ES-I3 (cell line): ENCODE measurements around the gene PRR14L.
"Not testable (repeated sequence)": the region's sequence is repeated elsewhere in the genome, so short reads cannot be mapped to it uniquely, and the experiment has no call there.

ENCODE experiments used
- H3K36me3 ChIP-seq: 2 replicates; pipeline ENCODE4 v1.6.1; 2013; ENCODE audit warnings: mild to moderate bottlenecking, low read length, control low read depth, moderate library complexity; ENCODE audit not compliant: insufficient read depth
- H3K4me1 ChIP-seq: 2 replicates; pipeline ENCODE4 v1.6.1; 2013; ENCODE audit warnings: mild to moderate bottlenecking, control low read depth, low read length; ENCODE audit not compliant: insufficient read depth
- H3K9ac ChIP-seq: 2 replicates; pipeline ENCODE4 v1.6.1; 2013; ENCODE audit warnings: low read depth, mild to moderate bottlenecking, low read length, moderate library complexity
- H3K9me3 ChIP-seq: 2 replicates; pipeline ENCODE4 v1.6.1; 2013; ENCODE audit warnings: mild to moderate bottlenecking, low read length, moderate library complexity; ENCODE audit not compliant: control insufficient read depth, insufficient read depth

The PRR14L gene

DNA sequence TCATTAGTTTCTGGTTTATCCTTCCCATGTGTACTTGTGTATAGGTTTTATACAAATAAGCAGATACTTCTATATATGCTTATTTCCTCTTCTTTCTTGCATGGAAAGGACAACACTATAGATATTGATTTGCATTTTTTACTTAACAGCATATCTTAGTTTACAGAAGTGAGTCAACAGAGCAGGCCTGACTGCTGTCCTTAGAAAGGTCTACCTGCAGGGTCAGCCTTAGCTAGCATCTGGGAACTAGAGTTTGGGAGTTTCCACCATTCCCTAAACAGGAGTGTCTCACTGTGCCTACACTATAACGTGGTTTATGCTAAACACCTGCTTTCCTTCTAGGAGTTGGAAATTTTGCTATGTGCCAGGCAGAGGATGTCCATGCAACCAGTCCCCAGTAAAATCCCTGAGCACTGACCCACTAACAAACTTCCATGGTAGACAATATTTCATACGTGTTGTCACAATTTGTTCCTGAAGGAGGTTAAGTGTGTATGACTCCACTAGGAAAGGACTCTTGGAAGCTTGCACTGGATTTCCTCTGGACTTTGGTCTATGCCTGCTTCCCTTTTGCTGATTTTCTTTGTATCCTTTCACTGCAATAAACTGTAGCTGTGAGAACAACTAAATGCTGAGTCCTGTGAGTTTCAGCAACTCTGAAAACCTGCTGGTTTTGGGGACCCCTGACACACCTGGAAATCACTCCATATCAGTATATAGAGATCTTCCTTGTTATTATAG is 17.7 kb downstream of the PRR14L start:
- no peak overlapping the region for H3K9ac ChIP-seq
- H3K4me1 ChIP-seq = no peaks in the 10 kb centered on the region; the same call in 1 of the 2 replicates
- no peaks in the 10 kb centered on the region for H3K9me3 ChIP-seq
- no peaks in the 10 kb centered on the region; the same call in 1 of the 2 replicates for H3K36me3 ChIP-seq

DNA sequence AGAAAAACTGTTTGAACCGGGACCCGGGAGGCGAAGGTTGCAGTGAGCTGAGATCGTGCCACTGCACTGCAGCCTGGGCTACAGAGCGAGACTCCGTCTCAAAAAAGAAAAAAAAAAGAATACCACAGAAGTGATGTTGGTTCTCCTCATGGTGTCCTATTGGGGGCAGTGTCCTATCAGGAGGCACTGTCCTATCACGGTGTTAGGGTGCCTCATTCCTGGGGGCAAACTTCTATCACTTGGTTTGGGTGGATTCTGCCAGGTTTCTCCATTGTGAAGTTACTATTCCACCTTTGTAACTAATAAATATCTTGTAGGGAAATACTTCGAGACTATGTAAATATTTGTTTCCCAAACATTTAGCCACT is 19.6 kb downstream of the PRR14L start:
- Histone ChIP-seq H3K36me3 (peaks cover 4% of the 10 kb centered on the region; the same call in 1 of the 2 replicates), H3K9me3 (no peaks in the 10 kb centered on the region), H3K9ac (no peak overlapping the region), H3K4me1 (no peaks in the 10 kb centered on the region; the same call in 1 of the 2 replicates)

DNA sequence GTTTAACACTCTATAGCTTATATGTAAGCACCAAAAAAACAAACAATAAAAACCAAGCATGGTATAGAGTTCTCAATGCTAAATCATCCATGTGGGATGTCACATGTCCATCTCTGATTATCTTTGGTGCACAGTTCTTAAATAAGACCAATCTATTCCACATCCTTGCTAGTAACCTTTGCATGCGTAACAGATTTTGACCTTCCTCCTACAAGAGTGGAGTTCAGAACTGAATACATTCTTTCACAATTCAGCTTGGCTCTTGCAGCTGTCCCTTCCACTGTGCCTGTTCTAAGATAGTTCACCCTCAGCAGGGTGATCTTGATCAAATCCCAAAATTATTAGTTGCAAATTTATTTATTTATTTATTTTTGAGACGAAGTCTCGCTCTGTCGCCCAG is 21.1 kb downstream of the PRR14L start:
- peaks cover 10% of the 10 kb centered on the region for H3K36me3 ChIP-seq
- no peaks in the 10 kb centered on the region for H3K4me1 ChIP-seq
- H3K9me3 ChIP-seq = no peaks in the 10 kb centered on the region
- H3K9ac ChIP-seq = no peak overlapping the region

DNA sequence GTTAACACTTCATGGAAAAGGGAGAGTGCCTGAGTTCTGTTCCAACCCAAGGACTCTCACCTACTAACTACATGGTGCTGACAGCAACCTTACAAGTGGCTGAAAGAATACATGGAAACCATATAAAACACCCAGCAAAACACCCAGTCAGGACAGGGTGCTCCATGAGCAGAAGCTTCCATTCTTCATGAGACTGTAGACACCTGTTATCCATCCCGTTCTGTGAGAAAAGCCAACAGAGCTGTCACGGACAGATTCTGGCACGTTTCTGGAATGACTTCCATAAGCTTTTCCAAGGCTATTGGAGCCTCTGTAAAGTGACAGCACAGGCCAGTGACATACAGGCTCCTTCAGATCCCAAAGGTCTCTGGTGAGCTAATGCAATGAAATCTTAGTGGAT is 23.2 kb downstream of the PRR14L start:
- no peaks in the 10 kb centered on the region for H3K9me3 ChIP-seq
- H3K36me3 ChIP-seq = peaks cover 21% of the 10 kb centered on the region
- no peaks in the 10 kb centered on the region for H3K4me1 ChIP-seq
- H3K9ac ChIP-seq = no peak overlapping the region

DNA sequence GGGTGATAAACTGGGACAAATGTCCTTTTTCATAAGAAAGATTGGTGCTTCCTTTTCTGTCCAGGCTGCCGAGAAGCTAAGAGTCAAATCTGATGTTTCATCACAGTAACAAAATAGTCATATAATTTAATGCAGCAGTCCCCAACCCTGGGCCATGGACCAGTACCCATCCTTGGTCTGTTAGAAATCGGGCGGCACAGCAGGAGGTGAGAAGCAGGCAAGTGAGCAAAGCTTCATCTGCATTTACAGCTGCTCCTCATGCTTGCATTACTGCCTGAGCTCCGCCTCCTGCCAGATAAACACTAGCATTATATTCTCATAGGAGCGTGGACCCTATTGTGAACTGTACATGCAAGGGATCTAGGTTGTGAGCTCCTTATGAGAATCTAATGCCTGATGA is 26.2 kb downstream of the PRR14L start:
- no peaks in the 10 kb centered on the region for H3K9me3 ChIP-seq
- peaks cover 24% of the 10 kb centered on the region for H3K36me3 ChIP-seq
- no peak overlapping the region for H3K9ac ChIP-seq
- no peaks in the 10 kb centered on the region for H3K4me1 ChIP-seq

DNA sequence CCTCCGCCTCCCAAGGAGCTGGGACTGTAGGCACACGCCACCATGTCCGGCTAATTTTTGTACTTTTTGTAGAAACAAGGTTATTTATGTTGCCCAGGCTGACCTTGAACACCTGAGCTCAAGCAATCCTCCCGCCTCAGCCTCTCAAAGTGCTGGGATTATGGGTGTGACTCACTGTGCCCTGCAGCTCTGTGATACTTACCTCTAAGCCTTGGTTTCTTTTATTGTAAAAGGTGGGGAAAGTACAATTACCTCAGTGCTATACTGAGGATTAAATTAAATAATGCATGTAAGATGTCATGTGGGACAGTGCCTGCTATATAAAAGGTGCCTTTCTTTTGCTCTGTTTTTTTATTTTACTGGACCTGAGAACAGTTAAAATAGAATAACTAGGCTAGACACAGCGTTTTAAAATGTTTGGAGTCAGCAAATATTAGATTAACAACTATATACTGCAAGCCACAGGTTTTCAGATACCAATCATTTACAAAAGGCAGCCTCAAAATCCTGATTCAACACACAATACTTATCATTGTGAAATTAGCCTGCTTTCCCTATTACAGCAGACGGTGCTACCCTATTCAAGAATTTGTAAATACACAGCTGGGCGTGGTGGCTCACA is 30.0 kb downstream of the PRR14L start:
- Histone ChIP-seq H3K36me3 (peaks cover 40% of the 10 kb centered on the region), H3K9ac (no peak overlapping the region), H3K4me1 (no peaks in the 10 kb centered on the region), H3K9me3 (no peaks in the 10 kb centered on the region)

DNA sequence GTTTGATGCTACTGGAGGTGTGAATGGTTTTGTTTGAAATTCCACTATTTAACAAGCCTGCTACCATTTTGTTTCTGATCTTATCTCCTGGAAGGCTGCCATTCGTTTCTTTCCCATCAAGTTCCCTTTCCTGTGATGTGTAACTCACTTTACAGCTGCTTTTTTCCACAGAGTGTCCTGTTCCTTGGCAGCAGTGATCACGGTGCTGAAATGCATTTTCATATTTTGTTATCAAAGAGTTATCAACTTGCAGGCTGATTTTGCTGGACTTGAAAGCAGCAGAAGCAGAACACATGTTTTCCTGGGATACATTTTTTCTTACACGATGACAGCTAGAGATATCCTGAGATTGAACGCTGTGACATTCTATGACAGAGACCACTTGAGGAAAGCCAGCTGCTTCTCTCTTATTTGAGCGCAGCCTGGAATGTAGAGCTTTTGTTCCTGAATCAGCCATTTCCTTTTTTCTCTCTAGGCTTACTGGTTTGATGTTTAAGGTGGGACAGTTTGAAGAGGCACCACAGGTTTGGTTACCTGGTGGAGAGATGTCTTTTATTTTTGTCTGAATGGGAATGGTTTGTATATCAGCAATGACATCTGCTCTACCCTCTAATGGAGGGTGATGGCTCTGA is 34.7 kb downstream of the PRR14L start:
- Histone ChIP-seq H3K9me3 (no peaks in the 10 kb centered on the region), H3K9ac (no peak overlapping the region), H3K4me1 (no peaks in the 10 kb centered on the region), H3K36me3 (peaks cover 37% of the 10 kb centered on the region)

DNA sequence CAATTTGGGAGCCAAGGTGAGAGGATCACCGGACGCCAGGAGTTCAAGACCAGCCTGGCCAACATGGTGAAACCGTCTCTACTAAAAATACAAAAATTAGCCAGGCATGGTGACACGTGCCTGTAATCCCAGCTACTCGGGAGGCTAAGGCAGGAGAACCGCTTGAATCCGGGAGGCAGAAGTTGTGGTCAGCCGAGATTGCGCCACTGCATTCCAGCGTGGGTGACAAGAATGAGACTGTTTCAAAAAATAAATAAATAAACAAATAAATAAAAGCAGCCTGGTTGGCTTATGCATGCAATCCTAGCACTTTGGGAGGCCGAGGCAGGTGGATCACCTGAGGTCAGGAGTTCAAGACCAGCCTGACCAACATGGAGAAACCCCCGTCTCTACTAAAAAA is 38.7 kb downstream of the PRR14L start:
- not testable (repeated sequence) for H3K4me1 ChIP-seq, H3K9ac ChIP-seq, H3K9me3 ChIP-seq
- H3K36me3 ChIP-seq = peaks cover 26% of the 10 kb centered on the region

DNA sequence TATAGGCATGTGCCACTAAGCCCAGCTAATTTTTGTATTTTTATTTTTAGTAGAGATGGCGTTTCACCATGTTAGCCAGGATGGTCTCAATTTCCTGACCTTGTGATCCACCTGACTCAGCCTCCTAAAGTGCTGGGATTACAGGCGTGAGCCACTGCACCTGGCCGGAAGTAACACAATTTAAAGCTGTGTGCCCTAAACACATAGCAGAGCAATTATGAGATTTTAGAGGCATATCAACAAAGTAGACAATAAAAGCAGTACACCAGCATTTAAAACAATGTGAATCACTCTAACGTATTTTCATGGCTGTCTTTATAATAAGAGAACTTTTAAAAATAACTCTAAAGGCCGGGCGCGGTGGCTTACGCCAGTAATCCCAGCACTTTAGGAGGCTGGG is 42.4 kb downstream of the PRR14L start:
- H3K9ac ChIP-seq = no peak overlapping the region
- no peaks in the 10 kb centered on the region for H3K9me3 ChIP-seq
- no peaks in the 10 kb centered on the region for H3K4me1 ChIP-seq
- peaks cover 6% of the 10 kb centered on the region for H3K36me3 ChIP-seq

DNA sequence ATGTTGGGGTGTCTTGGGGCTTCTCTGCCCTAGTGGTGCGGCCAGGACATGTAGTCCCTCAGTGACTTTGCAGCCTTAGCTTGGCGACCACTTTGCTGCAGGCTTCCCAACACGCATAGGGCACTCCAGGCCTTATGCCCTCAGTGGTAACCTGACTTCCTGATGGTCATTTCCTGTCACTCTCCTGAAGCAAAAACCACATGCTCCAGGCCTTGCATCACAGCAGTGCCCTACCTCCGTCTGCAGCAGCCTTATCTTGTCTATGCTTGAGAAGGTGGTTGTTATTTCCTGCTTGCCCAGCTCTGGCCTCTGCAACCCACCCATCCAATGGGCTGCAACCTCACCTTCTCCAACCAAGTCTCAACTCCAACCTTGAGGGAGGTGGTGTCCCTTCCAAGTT is 54.5 kb downstream of the PRR14L start:
- Histone ChIP-seq H3K4me1 (no peaks in the 10 kb centered on the region), H3K9ac (no peak overlapping the region), H3K9me3 (no peaks in the 10 kb centered on the region), H3K36me3 (peaks cover 11% of the 10 kb centered on the region)

DNA sequence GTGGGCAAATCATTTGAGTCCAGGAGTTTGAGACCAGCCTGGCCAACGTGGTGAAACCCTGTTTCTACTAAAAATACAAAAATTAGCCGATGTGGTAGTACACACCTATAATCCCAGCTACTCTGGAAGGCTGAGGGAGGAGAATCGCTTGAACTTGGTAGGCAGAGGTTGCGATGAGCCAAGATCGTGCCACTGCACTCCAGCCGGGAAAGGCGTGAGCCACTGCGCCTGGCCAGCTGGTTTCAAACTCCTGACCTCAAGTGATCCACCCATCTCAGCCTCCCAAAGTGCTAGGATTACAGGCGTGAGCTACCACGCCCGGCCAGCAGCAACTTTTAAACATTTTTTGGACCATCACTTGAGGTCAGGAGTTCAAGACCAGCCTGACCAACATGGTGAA is 55.9 kb downstream of the PRR14L start:
- H3K36me3 ChIP-seq = peaks cover 11% of the 10 kb centered on the region
- not testable (repeated sequence) for H3K9me3 ChIP-seq, H3K4me1 ChIP-seq, H3K9ac ChIP-seq

DNA sequence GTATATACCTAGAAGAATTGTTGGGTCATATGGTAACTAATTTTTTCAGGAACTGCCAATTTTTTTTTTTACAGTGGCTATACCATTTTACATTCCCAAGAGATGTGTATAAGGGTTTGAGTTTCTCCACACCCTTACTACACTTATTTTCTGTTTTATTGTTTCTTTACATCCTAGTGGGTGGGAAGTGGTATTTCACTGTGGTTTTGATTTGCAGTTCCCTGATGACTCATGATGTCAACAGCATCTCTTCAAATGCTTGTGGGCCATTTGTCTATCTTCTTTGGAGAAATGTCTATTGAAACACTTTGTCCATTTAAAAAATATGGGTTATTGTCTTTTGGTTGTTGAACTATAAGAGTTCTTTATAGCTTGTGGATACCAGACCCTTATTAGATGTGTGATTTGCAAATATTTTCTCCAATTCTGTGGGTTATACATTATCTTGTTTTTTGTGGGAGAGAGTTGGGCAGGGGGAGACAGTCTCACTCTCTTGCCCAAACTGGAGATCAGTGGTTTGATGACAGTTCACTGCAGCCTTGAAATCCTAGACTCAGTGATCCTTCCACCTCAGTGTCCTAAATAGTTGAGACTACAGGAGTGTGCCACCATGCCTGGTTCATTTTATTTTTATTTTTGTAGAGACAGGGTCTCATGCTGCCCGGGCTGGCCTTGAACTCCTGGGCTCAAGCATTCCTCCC is 57.6 kb downstream of the PRR14L start:
- peaks cover 8% of the 10 kb centered on the region for H3K36me3 ChIP-seq
- no peaks in the 10 kb centered on the region for H3K9me3 ChIP-seq
- no peak overlapping the region for H3K9ac ChIP-seq
- H3K4me1 ChIP-seq = no peaks in the 10 kb centered on the region

DNA sequence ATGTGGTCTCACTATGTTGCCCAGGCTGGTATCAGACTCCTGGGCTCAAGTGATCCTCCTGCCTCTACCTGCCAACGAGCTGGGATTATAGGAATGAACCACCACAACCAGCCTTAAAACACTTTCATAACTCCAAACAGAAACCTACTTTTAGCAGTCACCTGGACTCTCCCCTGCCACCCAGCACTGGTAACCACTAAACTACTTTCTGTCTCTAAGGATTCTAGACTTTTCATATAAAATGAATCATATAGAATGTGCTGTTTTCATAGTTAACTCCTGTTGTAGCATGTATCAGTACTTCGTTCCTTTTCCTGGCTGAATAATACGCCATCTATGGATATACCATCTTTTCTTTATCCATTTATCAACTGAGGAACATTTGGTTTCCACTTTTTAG is 58.5 kb downstream of the PRR14L start:
- H3K9me3 ChIP-seq = no peaks in the 10 kb centered on the region
- H3K36me3 ChIP-seq = peaks cover 8% of the 10 kb centered on the region
- no peak overlapping the region for H3K9ac ChIP-seq
- H3K4me1 ChIP-seq = no peaks in the 10 kb centered on the region

DNA sequence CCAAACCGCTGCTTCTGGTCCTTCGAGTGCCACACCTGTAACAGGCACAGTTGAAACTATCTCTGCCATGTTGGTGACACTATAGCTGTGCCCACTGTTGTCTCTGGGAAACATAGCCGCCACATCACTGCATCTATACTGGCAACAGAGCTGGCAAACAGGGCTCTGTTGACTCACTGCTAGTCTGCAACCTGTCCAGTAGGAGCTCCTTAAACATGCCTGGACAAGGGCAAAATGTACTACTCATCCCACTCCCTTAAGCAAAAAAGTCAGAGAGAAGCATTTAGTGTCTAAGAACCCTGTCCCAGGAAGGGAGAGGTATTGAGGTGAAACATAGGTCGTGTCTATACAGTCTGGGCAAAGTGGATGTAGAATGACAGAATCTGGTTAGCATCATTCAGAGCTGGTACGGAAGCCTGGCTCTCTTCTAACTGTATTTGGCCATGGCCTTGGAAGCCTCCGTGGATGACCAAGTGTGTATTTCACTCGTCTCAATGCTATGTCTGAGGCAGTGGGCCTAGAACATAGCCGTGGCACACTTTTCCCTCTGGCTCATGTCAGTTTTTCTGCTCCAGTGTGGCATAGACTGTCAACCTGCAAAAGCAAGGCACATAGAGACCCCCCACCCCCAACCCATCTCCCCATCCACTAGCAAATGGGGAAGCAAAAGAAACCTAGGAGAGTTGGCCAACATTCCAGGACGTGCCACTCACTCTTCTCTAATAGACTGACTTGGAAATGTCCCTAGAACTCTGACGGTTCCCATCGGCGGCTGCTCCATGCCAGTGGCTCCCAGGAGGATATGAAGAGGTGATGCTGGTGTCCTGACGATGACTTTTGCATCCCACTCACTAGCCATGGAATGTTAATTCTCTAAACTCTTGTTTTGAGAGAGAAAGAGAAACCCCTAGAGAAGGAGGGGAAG is 66.5 kb downstream of the PRR14L start:
- H3K9me3 ChIP-seq = no peaks in the 10 kb centered on the region
- H3K36me3 ChIP-seq = peaks cover 4% of the 10 kb centered on the region; the same call in 1 of the 2 replicates

More for the DNA sequence above, 66.5 kb downstream of the PRR14L start:
- H3K9ac ChIP-seq = no peak overlapping the region
- no peaks in the 10 kb centered on the region for H3K4me1 ChIP-seq
